ENCODE data around the gene SIAE.

GRCh38 chr11:124639186-124639585, 34.4 kb downstream of the SIAE start:
- no peak for TF ChIP-seq CTCF (IDR thresholded peaks at IDR 0.05)
- no peak for TF ChIP-seq EZH2 (IDR thresholded peaks at IDR 0.05; ENCODE audit: borderline replicate concordance, insufficient read depth, low read depth, low read length, poor library complexity, severe bottlenecking)
